K562 (cell line): ENCODE results near the gene LSM4. TPM values are rescaled to one million over a fixed set of nuclear protein-coding genes. Genes with fewer than 3 reads are reported as not detected.

Experiments
- ATAC-seq: fragments of 200-7000 bp; cut with Tn5 transposase; 3 replicates; pipeline ENCODE4 v1.9.1; 2020; ENCODE audit warnings: moderate library complexity
- BruUV-seq: library from RNA; stranded (reverse); fragments of 400-500 nt; replicated peaks from 2 replicates; lab custom pipeline; 2021; lab: Mats Ljungman, UMichigan
- CTCF ChIA-PET: fragments of 300-600 bp; formaldehyde crosslinking; extraction: SDS; loops from one replicate; lab custom pipeline; 2021; ENCODE audit warnings: low intra/inter-chr PET ratio; lab: Yijun Ruan, JAX
- POLR2A ChIA-PET: fragments of 300-600, 350-650 bp; sonication (Branson Sonifier 250); formaldehyde crosslinking; extraction: SDS; loops from one replicate; lab custom pipeline; 2021; ENCODE audit warnings: antibody characterized with exemption, inconsistent platforms; lab: Yijun Ruan, JAX
- DNase-seq, 4 experiments: peaks; one replicate each; pipeline versions ENCODE4 v3.0.0 to v3.0.0-alpha.2; 2011 to 2018; ENCODE audit warnings: low spot score in 3 of 4, mixed read lengths in 3 of 4; ENCODE audit errors: extremely low read depth in 1 of 4
- FAIRE-seq: peaks from 2 replicates; lab custom pipeline; 2011; peaks lifted over from hg19 to GRCh38; lab: Jason Lieb, UNC
- H2AFZ ChIP-seq: 2 replicates; pipeline ENCODE4 v1.6.0; 2011; ENCODE audit warnings: low read depth, low read length, control low read depth, inconsistent platforms
- H3K27ac ChIP-seq: fragments of 200-600 bp; 3 replicates; pipeline ENCODE4 v1.8.0; 2011; ENCODE audit warnings: low read depth, mild to moderate bottlenecking, control low read depth, inconsistent platforms, low read length, moderate library complexity, mixed read lengths; ENCODE audit errors: extremely low read depth
- H3K27me3 ChIP-seq, 2 experiments: fragments of 300-600 bp in 1 of 2; 2 replicates in 1 of 2; 3 replicates in 1 of 2; pipeline versions ENCODE4 v1.6.0 to v1.8.0; 2011; ENCODE audit warnings: inconsistent platforms in 2 of 2, low read length in 2 of 2, mild to moderate bottlenecking in 1 of 2, mixed read lengths in 1 of 2, moderate library complexity in 1 of 2; ENCODE audit not compliant: control insufficient read depth in 2 of 2, insufficient read depth in 2 of 2
- H3K36me3 ChIP-seq: fragments of 300-600 bp; 3 replicates; pipeline ENCODE4 v1.8.0; 2011; ENCODE audit warnings: mild to moderate bottlenecking, low read length, inconsistent platforms; ENCODE audit not compliant: control insufficient read depth, insufficient read depth
- H3K4me1 ChIP-seq, 2 experiments: fragments of 200-600 bp in 1 of 2; replicated peaks in 1 of 2; 2 replicates in 1 of 2; 3 replicates in 1 of 2; pipeline versions ENCODE4 v1.5.1 to v1.8.0; 2011; ENCODE audit warnings: inconsistent platforms in 2 of 2, low read length in 2 of 2, mild to moderate bottlenecking in 1 of 2, mixed read lengths in 1 of 2, moderate library complexity in 1 of 2; ENCODE audit not compliant: control insufficient read depth in 2 of 2, insufficient read depth in 2 of 2
- H3K4me2 ChIP-seq: 2 replicates; pipeline ENCODE4 v1.6.1; 2011; ENCODE audit warnings: low read length, control low read depth, inconsistent platforms, mixed read lengths; ENCODE audit not compliant: insufficient read depth
- H3K4me3 ChIP-seq: fragments of 200-600 bp; sonication (generic), shearing (Covaris generic); 2 replicates; pipeline ENCODE4 v1.5.1; 2016; ENCODE audit warnings: control low read depth, inconsistent platforms
- H3K79me2 ChIP-seq: fragments of 200-600 bp; 3 replicates; pipeline ENCODE4 v1.8.0; 2011; ENCODE audit warnings: low read length, inconsistent platforms; ENCODE audit not compliant: control insufficient read depth, insufficient read depth
- H3K9ac ChIP-seq, 2 experiments: 2 replicates each; pipeline versions ENCODE4 v1.6.0 to v1.6.1; 2011; ENCODE audit warnings: low read depth in 2 of 2, low read length in 2 of 2, control low read depth in 1 of 2, inconsistent platforms in 1 of 2, mild to moderate bottlenecking in 1 of 2, mixed read lengths in 1 of 2; ENCODE audit not compliant: insufficient read depth in 1 of 2
- H3K9me1 ChIP-seq: one replicate; pipeline ENCODE4 v1.6.0; 2011; ENCODE audit warnings: inconsistent platforms, mild to moderate bottlenecking, low read length, moderate library complexity; ENCODE audit not compliant: control insufficient read depth, insufficient read depth
- H3K9me3 ChIP-seq: replicated peaks from 2 replicates; pipeline ENCODE4 v1.5.1; 2011; ENCODE audit warnings: low read depth, low read length, inconsistent platforms; ENCODE audit not compliant: control insufficient read depth, insufficient read depth
- H4K20me1 ChIP-seq: replicated peaks from 2 replicates; pipeline ENCODE4 v1.6.1; 2011; ENCODE audit warnings: low read length, inconsistent platforms, mixed read lengths; ENCODE audit not compliant: control insufficient read depth, insufficient read depth
- ETS2 ChIP-seq: IDR thresholded peaks from 2 replicates; pipeline ENCODE4 v1.6.1; 2016; ENCODE audit warnings: borderline replicate concordance, missing genetic modification characterization, mild to moderate bottlenecking, moderate library complexity, missing compliant biosample characterization; ENCODE audit not compliant: poor library complexity, severe bottlenecking
- ETV6 ChIP-seq, 3 experiments: fragments of 150-350 bp in 1 of 3; sonication (generic) in 1 of 3; formaldehyde crosslinking in 1 of 3; IDR thresholded peaks; 2 replicates each; pipeline versions ENCODE4 v1.6.1 to v1.8.0; 2014 to 2022; ENCODE audit warnings: borderline replicate concordance in 2 of 3, low read depth in 2 of 3, antibody characterized with exemption in 1 of 3, low read length in 1 of 3, mild to moderate bottlenecking in 1 of 3, missing genetic modification reagents in 1 of 3
- KDM4B ChIP-seq, 2 experiments: fragments of 450-650 bp in 1 of 2; sonication (generic) in 1 of 2; IDR thresholded peaks; 2 replicates each; pipeline ENCODE4 v1.6.1; 2016 to 2017; ENCODE audit warnings: borderline replicate concordance in 2 of 2, antibody characterized with exemption in 1 of 2, low read depth in 1 of 2, mild to moderate bottlenecking in 1 of 2
- MLLT1 ChIP-seq, 2 experiments: fragments of 450-650 bp; IDR thresholded peaks; 2 replicates each; pipeline ENCODE4 v1.6.1; 2016
- MTA3 ChIP-seq: fragments of 450-650 bp; formaldehyde crosslinking; IDR thresholded peaks from 2 replicates; pipeline ENCODE4 v1.6.1; 2017; ENCODE audit warnings: mild to moderate bottlenecking, borderline replicate concordance
- POLR2B ChIP-seq: fragments of 450-650 bp; IDR thresholded peaks from 2 replicates; pipeline ENCODE4 v1.6.1; 2018; ENCODE audit warnings: low read depth; ENCODE audit not compliant: partially characterized antibody
- RBM22 ChIP-seq: fragments of 200-400 bp; formaldehyde crosslinking; IDR thresholded peaks from 2 replicates; pipeline ENCODE4 v1.6.1; 2018; ENCODE audit warnings: low read length, low read depth; ENCODE audit not compliant: poor library complexity, severe bottlenecking
- RNF2 ChIP-seq: sonication (generic); IDR thresholded peaks from 2 replicates; pipeline ENCODE4 v1.6.1; 2016
- SIN3A ChIP-seq, 2 experiments: fragments of 150-350 bp in 1 of 2; IDR thresholded peaks; 2 replicates each; pipeline ENCODE4 v1.6.1; 2011 to 2016; ENCODE audit warnings: borderline replicate concordance in 2 of 2, low read depth in 2 of 2, low read length in 2 of 2, mild to moderate bottlenecking in 2 of 2, moderate library complexity in 2 of 2; ENCODE audit not compliant: control insufficient read depth in 1 of 2
- STAT5B ChIP-seq: fragments of 250-450 bp; sonication (Bioruptor Pico); IDR thresholded peaks from 2 replicates; pipeline ENCODE4 v1.8.0; 2021; ENCODE audit warnings: mild to moderate bottlenecking, inconsistent platforms
- TGIF2 ChIP-seq: sonication (generic); formaldehyde crosslinking; IDR thresholded peaks from 2 replicates; pipeline ENCODE4 v1.8.1; 2022; ENCODE audit warnings: mild to moderate bottlenecking, missing genetic modification reagents, moderate library complexity
- TSC22D4 ChIP-seq: fragments of 450-650 bp; IDR thresholded peaks from 2 replicates; pipeline ENCODE4 v1.6.1; 2016; ENCODE audit warnings: missing genetic modification characterization, missing biosample characterization, control low read depth
- UBTF ChIP-seq, 2 experiments: IDR thresholded peaks; 2 replicates each; pipeline ENCODE4 v1.6.1; 2012; ENCODE audit warnings: improper control_type of control experiment in 2 of 2, low read depth in 2 of 2, low read length in 2 of 2, borderline replicate concordance in 1 of 2
- ZNF695 ChIP-seq: fragments of 450-650 bp; formaldehyde crosslinking; IDR thresholded peaks from 2 replicates; pipeline ENCODE4 v1.4.0; 2020; ENCODE audit warnings: mild to moderate bottlenecking, moderate library complexity
- WGBS: fragments of 100-300 bp; shearing (Covaris generic); methylation state at CpG from one replicate; pipeline ENCODE4 v1.1.6; 2016; ENCODE audit warnings: low coverage, mixed read lengths; ENCODE audit not compliant: insufficient coverage; ENCODE audit errors: missing lambda C conversion rate; 5-methylcytosine and 5-hydroxymethylcytosine counted together
- in situ Hi-C: fragments of 300-500 bp; cut with MboI; formaldehyde crosslinking; loops from 4 replicates; pipeline ENCODE4 v1.15.0; 2018; ENCODE audit warnings: inconsistent platforms, mixed read lengths
- intact Hi-C: fragments of 100-400 bp; cut with micrococcal nuclease; formaldehyde crosslinking; loops from 2 replicates; pipeline ENCODE4 v1.14.2; 2022
- polyA plus RNA-seq, 8 experiments: library from polyadenylated mRNA; depleted of rRNA in 4 of 8; stranded (reverse) in 5 of 8; unstranded in 3 of 8; fragments of >200 nt; fragmentation: Nextera tagmentation in 2 of 8; fragmentation: Illumina TruSeq in 1 of 8; extraction: Ambion mirVana in 2 of 8; extraction: Trizol in 1 of 8; gene quantifications; 2 replicates each; pipeline versions ENCODE4 v1.2.1 to v1.2.3, GENCODE V29; 2011 to 2014; ENCODE audit warnings: inconsistent platforms in 1 of 8, missing spikeins in 1 of 8
- total RNA-seq, 7 experiments: library from RNA; depleted of rRNA in 6 of 7; stranded (reverse); fragments of >200 nt in 6 of 7; fragmentation: Illumina TruSeq in 2 of 7; extraction: Trizol in 2 of 7; gene quantifications; 2 replicates each; pipeline versions ENCODE4 v1.2.1 to v1.2.3, GENCODE V29; 2011 to 2021; ENCODE audit warnings: low replicate concordance in 1 of 7

Gene LSM4
- total and polyA plus RNA-seq, 9 of the 15 experiments (the other 6 are each of a cell fraction or from before 2014, with no cell fraction given): 11.9 to 763 (median 202) TPM

GRCh38 chr19:18280247-18281081, 42.4 kb downstream of the LSM4 start:
- Histone ChIP-seq H4K20me1 (peaks cover 26% of the 10 kb centered on the region), H3K27me3 (no peaks in the 10 kb centered on the region), H3K4me1 (peaks cover 22 to 60% of the 10 kb centered on the region in 2 experiments), H3K36me3 (peaks cover 21% of the 10 kb centered on the region), H3K9ac (peak overlapping the region; percentile 99 to 100), H3K9me3 (no peaks in the 10 kb centered on the region), H3K79me2 (peaks cover 47% of the 10 kb centered on the region), H3K27ac (peak overlapping the region; percentile 99), H3K9me1 (peaks cover 15% of the 10 kb centered on the region), H3K4me3 (peak overlapping the region; percentile 100), H2AFZ (no peak overlapping the region), H3K4me2 (peak overlapping the region; percentile 99)
- no peak for FAIRE-seq
- peak; percentile 80 to 88 (median 84) for DNase-seq
- no TSS peak for BruUV-seq
- CTCF ChIA-PET: interaction anchor here (2.2 kb wide), 1 partner anchor 47 kb away, joined by 11 read pairs; no protein-coding TSS in a partner anchor
- in situ Hi-C loops: no loop called here
- intact Hi-C loops: loop anchor here (1.0 to 2.0 kb wide), 3 partner anchors 24 to 134 kb away; partner anchors contain the start of gene GDF15
- POLR2A ChIA-PET: interaction anchor here (0.5 to 8.5 kb wide), 43 partner anchors 10 to 974 kb away, joined by 3 to 122 read pairs (median 7); partner anchors contain the start of genes CCDC124, GDF15, LSM4 and PGPEP1
- ATAC-seq: peak; percentile 9; the same call in 2 of the 3 replicates
- under 1% methylated on average over 55 of the region's 111 CpGs for WGBS
- no peak for TF ChIP-seq TSC22D4 (tag)
- TF ChIP-seq POLR2B: peak; percentile 55
- TF ChIP-seq SIN3A (IDR thresholded peaks at IDR 0.05; ENCODE audit: borderline replicate concordance in 2 of 2, control insufficient read depth in 1 of 2, low read depth in 2 of 2, low read length in 2 of 2): peak; percentile 34 to 64; a peak in 2 of 4 replicates
- no peak for TF ChIP-seq ETS2 (tag)
- no peak for TF ChIP-seq ETV6 (IDR thresholded peaks at IDR 0.05; ENCODE audit: borderline replicate concordance in 1 of 2, low read depth in 2 of 2, low read length in 1 of 2)
- TF ChIP-seq ETV6 (CRISPR knock-in tag; IDR thresholded peaks at IDR 0.05; ENCODE audit: borderline replicate concordance): 0 out of 2 replicates have a peak, but pooled peaks have one; percentile 6
- TF ChIP-seq STAT5B (CRISPR knock-in tag): no peak
- no peak for TF ChIP-seq ZNF695 (CRISPR knock-in tag)
- TF ChIP-seq RBM22: peak; percentile 98
- peak in 1 of 2 experiments; percentile 51; a peak in 1 of 4 replicates for TF ChIP-seq UBTF (IDR thresholded peaks at IDR 0.05; ENCODE audit: borderline replicate concordance in 1 of 2, low read depth in 2 of 2, low read length in 2 of 2)
- no peak; the same call in 1 of the 2 replicates for TF ChIP-seq TGIF2
- no peak for TF ChIP-seq RNF2
- TF ChIP-seq MLLT1 (IDR thresholded peaks at IDR 0.05): peak; percentile 95 to 96
- peak in 1 of 2 experiments; percentile 93; a peak in 2 of 4 replicates for TF ChIP-seq KDM4B (IDR thresholded peaks at IDR 0.05; ENCODE audit: borderline replicate concordance in 2 of 2, low read depth in 1 of 2)
- TF ChIP-seq MTA3: peak; percentile 97
